Endothelial cell of umbilical vein (primary cell): ENCODE measurements around the gene SMIM41. TPM values are rescaled to one million over a fixed set of nuclear protein-coding genes. Genes with fewer than 3 reads are reported as not detected.

Experiments
- BruUV-seq: library from RNA; stranded (reverse); fragments of 400-500 nt; replicated peaks from 2 replicates; lab custom pipeline; 2021; lab: Mats Ljungman, UMichigan
- CTCF ChIA-PET: fragments of 300-600, 350-600 bp; sonication (Branson Sonifier 250); formaldehyde crosslinking; loops from one replicate; lab custom pipeline; 2021; ENCODE audit warnings: antibody characterized with exemption, inconsistent platforms; lab: Charles Lee
- POLR2A ChIA-PET: fragments of 300-600, 350-600 bp; sonication (Branson Sonifier 250); formaldehyde crosslinking; loops from one replicate; lab custom pipeline; 2021; ENCODE audit warnings: antibody characterized with exemption, inconsistent platforms; lab: Charles Lee
- DNase-seq: peaks from one replicate; pipeline ENCODE4 v3.0.0-alpha.2; 2011; ENCODE audit warnings: low read depth, low spot score
- FAIRE-seq: peaks from 2 replicates; lab custom pipeline; 2011; peaks lifted over from hg19 to GRCh38; lab: Jason Lieb, UNC
- H2AFZ ChIP-seq: 2 replicates; pipeline ENCODE4 v1.6.0; 2012; ENCODE audit warnings: low read depth, low read length, control low read depth, inconsistent platforms
- H3K27ac ChIP-seq: 2 replicates; pipeline ENCODE4 v1.5.1; 2011; ENCODE audit warnings: low read depth, mild to moderate bottlenecking, control low read depth, low read length, moderate library complexity; ENCODE audit not compliant: insufficient read depth
- H3K27me3 ChIP-seq, 2 experiments: 2 replicates each; pipeline versions ENCODE4 v1.6.0 to v1.6.1; 2011; ENCODE audit warnings: low read length in 2 of 2, mixed read lengths in 1 of 2; ENCODE audit not compliant: control insufficient read depth in 2 of 2, insufficient read depth in 2 of 2
- H3K36me3 ChIP-seq, 2 experiments: 2 replicates in 1 of 2; 3 replicates in 1 of 2; pipeline ENCODE4 v1.5.1; 2011; ENCODE audit warnings: low read length in 2 of 2, mild to moderate bottlenecking in 1 of 2, moderate library complexity in 1 of 2; ENCODE audit not compliant: control insufficient read depth in 2 of 2, insufficient read depth in 2 of 2; ENCODE audit errors: extremely low read depth in 1 of 2
- H3K4me1 ChIP-seq: 3 replicates; pipeline ENCODE4 v1.5.1; 2011; ENCODE audit warnings: mild to moderate bottlenecking, low read length; ENCODE audit not compliant: control insufficient read depth, insufficient read depth; ENCODE audit errors: extremely low read depth
- H3K4me2 ChIP-seq: 2 replicates; pipeline ENCODE4 v1.6.1; 2011; ENCODE audit warnings: low read length, control low read depth, mixed read lengths; ENCODE audit not compliant: insufficient read depth
- H3K4me3 ChIP-seq, 3 experiments: fragments of 200-600 bp in 1 of 3; sonication (generic), shearing (Covaris generic) in 1 of 3; replicated peaks in 1 of 3; 2 replicates each; pipeline ENCODE4 v1.5.1; 2011 to 2016; ENCODE audit warnings: control low read depth in 3 of 3, low read length in 3 of 3, mild to moderate bottlenecking in 2 of 3, inconsistent platforms in 1 of 3, low read depth in 1 of 3, moderate library complexity in 1 of 3; ENCODE audit not compliant: insufficient read depth in 1 of 3
- H3K79me2 ChIP-seq: 2 replicates; pipeline ENCODE4 v1.6.0; 2012; ENCODE audit warnings: low read length, inconsistent platforms; ENCODE audit not compliant: control insufficient read depth, insufficient read depth
- H3K9ac ChIP-seq: replicated peaks from 2 replicates; pipeline ENCODE3; 2011; ENCODE audit warnings: low read length, control low read depth; ENCODE audit not compliant: insufficient read depth; ENCODE audit errors: extremely low read depth
- H3K9me1 ChIP-seq: replicated peaks from 3 replicates; pipeline ENCODE4 v1.6.0; 2011; ENCODE audit warnings: mild to moderate bottlenecking, low read length; ENCODE audit not compliant: control insufficient read depth, insufficient read depth; ENCODE audit errors: extremely low read depth
- H3K9me3 ChIP-seq: replicated peaks from 2 replicates; pipeline ENCODE4 v1.5.1; 2012; ENCODE audit warnings: low read length, inconsistent platforms; ENCODE audit not compliant: control insufficient read depth, insufficient read depth
- H4K20me1 ChIP-seq: replicated peaks from 2 replicates; pipeline ENCODE3; 2011; ENCODE audit warnings: mild to moderate bottlenecking, low read length; ENCODE audit not compliant: control insufficient read depth, insufficient read depth; ENCODE audit errors: extremely low read depth
- EZH2 ChIP-seq: IDR thresholded peaks from 2 replicates; pipeline ENCODE4 v1.6.1; 2012; ENCODE audit warnings: borderline replicate concordance, low read depth, mild to moderate bottlenecking, moderate library complexity, low read length, inconsistent platforms; ENCODE audit not compliant: severe bottlenecking
- FOS ChIP-seq: IDR thresholded peaks from 2 replicates; pipeline ENCODE4 v1.6.1; 2011; ENCODE audit warnings: mild to moderate bottlenecking, low read length, moderate library complexity, borderline replicate concordance; ENCODE audit not compliant: insufficient read depth
- GATA2 ChIP-seq: IDR thresholded peaks from 2 replicates; pipeline ENCODE4 v1.7.0; 2011; ENCODE audit warnings: low read depth, mild to moderate bottlenecking, moderate library complexity, mixed read lengths, low read length; ENCODE audit not compliant: insufficient read length, insufficient read depth
- JUN ChIP-seq: IDR thresholded peaks from 2 replicates; pipeline ENCODE4 v1.6.1; 2011; ENCODE audit warnings: borderline replicate concordance, low read depth; ENCODE audit not compliant: insufficient read length, insufficient read depth
- MYC ChIP-seq: IDR thresholded peaks from one replicate; pipeline ENCODE4 v1.6.1; 2011; ENCODE audit warnings: mild to moderate bottlenecking, low read depth, low read length
- POLR2A ChIP-seq: IDR thresholded peaks from 2 replicates; pipeline ENCODE4 v1.6.1; 2012; ENCODE audit warnings: low read depth, mild to moderate bottlenecking, control low read depth, low read length
- POLR2AphosphoS5 ChIP-seq: IDR thresholded peaks from 2 replicates; pipeline ENCODE4 v1.6.1; 2012; ENCODE audit warnings: low read depth, mild to moderate bottlenecking, control low read depth, low read length, moderate library complexity; ENCODE audit not compliant: insufficient read depth
- dilution Hi-C: fragments of 300-500 bp; cut with MboI; formaldehyde crosslinking; loops from one replicate; pipeline ENCODE4 v1.15.0; 2019; ENCODE audit warnings: low sequenced_read_pairs; ENCODE audit not compliant: extremely low pct_ligation_motif_present
- intact Hi-C: fragments of 100-400 bp; cut with micrococcal nuclease; formaldehyde crosslinking; loops from one replicate; pipeline ENCODE4 v1.10.0; 2022
- polyA plus RNA-seq, 4 experiments: library from polyadenylated mRNA; depleted of rRNA in 3 of 4; stranded (reverse) in 3 of 4; unstranded in 1 of 4; fragments of >200 nt; gene quantifications; 2 replicates each; pipeline versions ENCODE4 v1.2.1 to v1.2.3, GENCODE V29; 2011 to 2012; ENCODE audit warnings: missing spikeins in 1 of 4
- total RNA-seq: library from RNA; stranded (reverse); gene quantifications from 2 replicates; pipeline ENCODE4 v1.2.3, GENCODE V29; 2021
- TF ChIP-seq, protein P1 (sequence below): IDR thresholded peaks from 2 replicates; pipeline ENCODE4 v1.6.1; 2011; ENCODE audit not compliant: insufficient read depth, insufficient read length
- TF ChIP-seq, protein P2 (sequence below), 2 donors: IDR thresholded peaks; 1 replicate in 1 of 2; 2 replicates in 1 of 2; pipeline ENCODE4 v1.5.1; 2011; ENCODE audit warnings: low read length in 2 of 2, mild to moderate bottlenecking in 2 of 2, moderate library complexity in 2 of 2, control low read depth in 1 of 2, inconsistent platforms in 1 of 2, low read depth in 1 of 2; ENCODE audit not compliant: insufficient read depth in 1 of 2; ENCODE audit errors: extremely low read depth in 1 of 2

SMIM41 gene
- total and polyA plus RNA-seq, 2 donors (not counting 3 experiments of a cell fraction or from before 2014, with no cell fraction given): not detected

DNA sequence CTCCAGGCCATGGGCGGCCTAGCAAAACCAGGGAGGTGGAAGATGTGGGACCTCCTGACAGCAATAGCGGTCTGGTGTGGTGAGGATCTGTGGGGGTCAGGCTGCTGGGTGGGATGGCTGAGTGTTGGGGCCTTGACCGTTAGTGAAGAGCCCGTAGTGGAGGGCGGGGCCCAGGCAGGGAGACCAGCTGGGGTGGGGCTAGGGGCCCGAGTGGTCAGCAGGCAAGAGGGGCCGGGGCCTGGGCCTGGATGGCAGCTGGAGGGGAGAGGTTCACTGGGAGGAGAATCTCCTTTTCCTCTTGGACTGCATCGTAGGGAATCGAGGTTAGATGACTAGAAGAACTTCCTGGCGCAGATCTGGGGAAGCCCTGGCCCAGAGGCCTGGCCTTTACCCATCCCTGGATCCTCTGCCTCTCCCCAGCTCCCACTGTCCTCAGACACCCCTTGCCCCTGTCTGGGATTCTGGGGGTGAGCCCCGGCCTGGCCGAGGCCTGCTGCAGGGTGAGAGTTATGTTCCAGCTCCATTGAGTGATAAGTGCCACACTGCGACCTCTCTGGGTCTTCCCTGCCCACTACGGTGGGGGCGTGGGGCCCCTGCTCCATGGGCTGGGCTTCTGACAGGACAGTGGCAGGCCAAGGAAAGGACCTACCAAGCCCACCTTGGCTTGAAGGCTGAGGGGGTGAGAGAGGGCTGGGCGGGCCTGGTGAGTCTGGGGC, 65.2 kb downstream of the SMIM41 start:
- no peak for FAIRE-seq
- Histone ChIP-seq H2AFZ (no peak overlapping the region), H3K4me1 (peaks cover 20% of the 10 kb centered on the region), H3K4me2 (no peak overlapping the region), H3K9ac (no peak overlapping the region), H3K9me1 (no peaks in the 10 kb centered on the region), H3K27ac (no peak overlapping the region), H3K9me3 (no peaks in the 10 kb centered on the region), H3K27me3 (no peaks in the 10 kb centered on the region), H3K79me2 (no peaks in the 10 kb centered on the region), H3K36me3 (no peaks in the 10 kb centered on the region), H3K4me3 (no peak overlapping the region), H4K20me1 (no peaks in the 10 kb centered on the region)
- BruUV-seq: no TSS peak
- ChIA-PET POLR2A (no interaction called here), CTCF (interaction anchor here (1.0 to 1.7 kb wide), 5 partner anchors 11 to 736 kb away, joined by 3 to 8 read pairs (median 4); no protein-coding TSS in a partner anchor)
- TF ChIP-seq EZH2: no peak
- dilution Hi-C loops: no loop called here
- no peak for DNase-seq
- intact Hi-C loops: no loop called here

DNA sequence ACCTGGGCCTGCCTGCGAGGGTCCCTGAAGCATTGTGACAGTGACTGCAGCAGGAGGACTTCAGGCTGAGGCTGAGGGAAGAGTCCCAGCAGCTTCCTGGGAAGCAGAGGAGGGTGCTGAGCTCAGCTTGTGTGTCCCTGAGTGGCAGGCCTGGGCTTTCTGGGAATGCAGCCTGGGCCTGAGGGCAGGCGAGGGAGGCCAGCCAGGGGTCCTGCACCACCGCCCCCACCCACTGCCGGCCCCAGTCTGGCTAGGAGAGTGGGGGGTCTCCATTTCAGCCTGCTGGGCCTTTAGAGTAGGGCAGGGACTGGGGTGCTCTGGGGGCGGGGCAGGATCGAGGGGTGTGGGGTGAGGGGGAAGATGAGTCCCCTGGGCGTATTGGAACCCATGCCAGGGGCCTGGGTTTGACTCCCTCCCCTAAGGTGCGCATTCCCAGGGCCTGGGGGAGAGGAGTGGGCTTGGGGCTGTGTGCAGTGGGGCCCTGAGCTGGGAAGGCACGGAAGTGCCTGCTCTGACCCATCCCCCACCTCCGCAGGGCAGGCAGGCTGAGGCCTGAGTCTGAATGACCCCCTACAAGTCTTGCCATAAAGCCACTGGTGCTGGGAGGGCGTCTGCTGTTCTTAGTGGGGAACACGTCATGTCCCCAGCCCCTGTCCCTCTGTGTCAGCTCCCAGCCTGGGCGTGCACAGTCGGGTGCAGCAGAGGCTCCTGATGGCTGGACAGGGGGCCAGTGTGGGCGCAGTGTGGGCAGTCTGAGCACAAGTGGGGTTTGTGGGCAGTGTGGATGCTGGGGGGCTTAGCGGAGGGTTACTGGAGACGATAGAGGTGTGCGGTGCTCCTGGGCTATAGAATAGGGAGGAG, 66.0 kb downstream of the SMIM41 start:
- FAIRE-seq (no peak), DNase-seq (no peak)
- no peak overlapping the region for H3K4me3 ChIP-seq
- dilution Hi-C loops (no loop called here), intact Hi-C loops (no loop called here)
- H3K79me2 ChIP-seq: no peaks in the 10 kb centered on the region
- CTCF ChIA-PET: interaction anchor here (1.0 to 1.5 kb wide), 2 partner anchors 10 to 120 kb away, joined by 3 to 4 read pairs; no protein-coding TSS in a partner anchor
- H3K27me3 ChIP-seq: no peaks in the 10 kb centered on the region
- H3K4me1 ChIP-seq: peaks cover 23% of the 10 kb centered on the region
- BruUV-seq: no TSS peak
- no peaks in the 10 kb centered on the region for H3K9me1 ChIP-seq
- H3K27ac ChIP-seq: no peak overlapping the region
- no peaks in the 10 kb centered on the region for H4K20me1 ChIP-seq
- H3K4me2 ChIP-seq: no peak overlapping the region
- no peak overlapping the region for H2AFZ ChIP-seq
- POLR2A ChIA-PET: no interaction called here
- no peaks in the 10 kb centered on the region for H3K9me3 ChIP-seq
- no peak overlapping the region for H3K9ac ChIP-seq
- no peaks in the 10 kb centered on the region for H3K36me3 ChIP-seq
- no peak for TF ChIP-seq EZH2
- TF ChIP-seq POLR2AphosphoS5: no peak
- TF ChIP-seq JUN: no peak
- no peak for TF ChIP-seq POLR2A
- TF ChIP-seq, protein P1, sequence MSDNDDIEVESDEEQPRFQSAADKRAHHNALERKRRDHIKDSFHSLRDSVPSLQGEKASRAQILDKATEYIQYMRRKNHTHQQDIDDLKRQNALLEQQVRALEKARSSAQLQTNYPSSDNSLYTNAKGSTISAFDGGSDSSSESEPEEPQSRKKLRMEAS: no peak
- TF ChIP-seq MYC: no peak
- no peak for TF ChIP-seq GATA2
- TF ChIP-seq, protein P2, sequence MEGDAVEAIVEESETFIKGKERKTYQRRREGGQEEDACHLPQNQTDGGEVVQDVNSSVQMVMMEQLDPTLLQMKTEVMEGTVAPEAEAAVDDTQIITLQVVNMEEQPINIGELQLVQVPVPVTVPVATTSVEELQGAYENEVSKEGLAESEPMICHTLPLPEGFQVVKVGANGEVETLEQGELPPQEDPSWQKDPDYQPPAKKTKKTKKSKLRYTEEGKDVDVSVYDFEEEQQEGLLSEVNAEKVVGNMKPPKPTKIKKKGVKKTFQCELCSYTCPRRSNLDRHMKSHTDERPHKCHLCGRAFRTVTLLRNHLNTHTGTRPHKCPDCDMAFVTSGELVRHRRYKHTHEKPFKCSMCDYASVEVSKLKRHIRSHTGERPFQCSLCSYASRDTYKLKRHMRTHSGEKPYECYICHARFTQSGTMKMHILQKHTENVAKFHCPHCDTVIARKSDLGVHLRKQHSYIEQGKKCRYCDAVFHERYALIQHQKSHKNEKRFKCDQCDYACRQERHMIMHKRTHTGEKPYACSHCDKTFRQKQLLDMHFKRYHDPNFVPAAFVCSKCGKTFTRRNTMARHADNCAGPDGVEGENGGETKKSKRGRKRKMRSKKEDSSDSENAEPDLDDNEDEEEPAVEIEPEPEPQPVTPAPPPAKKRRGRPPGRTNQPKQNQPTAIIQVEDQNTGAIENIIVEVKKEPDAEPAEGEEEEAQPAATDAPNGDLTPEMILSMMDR (IDR thresholded peaks at IDR 0.05; ENCODE audit: extremely low read depth in 1 of 2, insufficient read depth in 1 of 2, low read depth in 1 of 2, low read length in 2 of 2): no peak
- no peak for TF ChIP-seq FOS
